Stimulated activated CD8-positive, alpha-beta memory T cell treated with anti-CD3 and anti-CD28 coated beads, Interleukin-2, amount 100 ng/mL, for 48 hours (primary cell): ENCODE measurements around the gene FAM228A.
"Not testable (repeated sequence)": the region's sequence is repeated elsewhere in the genome, so short reads cannot be mapped to it uniquely, and the experiment has no call there.

ENCODE experiments used
- DNase-seq, 2 donors: peaks; one replicate each; pipeline ENCODE4 v3.0.0-alpha.2; 2020; ENCODE audit warnings: low read depth in 2 of 2

The FAM228A gene

DNA sequence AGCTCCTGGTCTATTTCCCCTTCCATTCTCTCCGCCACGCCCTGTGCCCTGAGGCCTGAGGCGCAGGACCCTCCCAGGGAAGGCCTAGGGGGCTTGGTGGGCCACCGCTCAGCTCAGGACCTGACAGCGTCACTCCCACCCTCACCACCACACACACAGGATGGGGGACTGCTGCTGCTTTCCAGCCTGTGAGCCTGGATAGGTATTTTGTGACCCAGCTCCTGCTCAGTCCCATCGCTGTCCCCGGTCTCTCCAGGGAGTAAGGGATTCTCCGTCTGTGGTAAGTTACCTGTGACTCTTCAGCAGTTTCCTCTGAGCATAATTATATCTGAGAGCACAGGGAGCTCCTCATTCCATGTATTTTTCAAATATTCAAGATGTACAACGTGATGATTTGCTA lies 16.3 kb downstream of the FAM228A start:
- DNase-seq: no peak

DNA sequence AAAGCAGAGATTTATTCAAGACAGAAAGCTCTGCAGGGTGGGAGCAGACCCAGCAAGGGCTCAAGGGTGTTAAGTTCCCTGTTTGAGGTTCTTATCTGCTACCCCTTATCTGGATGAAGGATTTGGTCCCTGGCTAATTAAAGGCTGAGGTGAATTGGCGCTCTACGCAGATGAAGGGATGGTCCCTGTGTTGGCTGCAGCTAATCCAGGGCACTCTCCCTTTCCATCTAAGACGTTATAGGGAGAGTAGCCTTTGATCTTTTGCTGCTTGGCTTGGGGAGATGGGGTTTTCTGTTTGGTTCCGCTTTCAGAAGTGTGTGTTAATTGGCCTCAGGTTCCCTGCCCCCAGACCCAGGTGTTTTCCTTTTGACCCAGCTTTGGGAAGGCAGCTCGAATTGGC lies 17.0 kb downstream of the FAM228A start:
- DNase-seq: no peak

DNA sequence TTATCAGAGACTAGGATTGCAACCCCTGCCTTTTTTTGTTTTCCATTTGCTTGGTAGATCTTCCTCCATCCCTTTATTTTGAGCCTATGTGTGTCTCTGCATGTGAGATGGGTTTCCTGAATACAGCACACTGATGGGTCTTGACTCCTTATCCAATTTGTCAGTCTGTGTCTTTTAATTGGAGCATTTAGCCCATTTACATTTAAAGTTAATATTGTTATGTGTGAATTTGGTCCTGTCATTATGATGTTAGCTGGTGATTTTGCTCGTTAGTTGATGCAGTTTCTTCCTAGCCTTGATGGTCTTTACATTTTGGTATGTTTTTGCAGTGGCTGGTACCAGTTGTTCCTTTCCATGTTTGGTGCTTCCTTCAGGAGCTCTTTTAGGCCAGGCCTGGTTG lies 22.4 kb downstream of the FAM228A start:
- not testable (repeated sequence) for DNase-seq

DNA sequence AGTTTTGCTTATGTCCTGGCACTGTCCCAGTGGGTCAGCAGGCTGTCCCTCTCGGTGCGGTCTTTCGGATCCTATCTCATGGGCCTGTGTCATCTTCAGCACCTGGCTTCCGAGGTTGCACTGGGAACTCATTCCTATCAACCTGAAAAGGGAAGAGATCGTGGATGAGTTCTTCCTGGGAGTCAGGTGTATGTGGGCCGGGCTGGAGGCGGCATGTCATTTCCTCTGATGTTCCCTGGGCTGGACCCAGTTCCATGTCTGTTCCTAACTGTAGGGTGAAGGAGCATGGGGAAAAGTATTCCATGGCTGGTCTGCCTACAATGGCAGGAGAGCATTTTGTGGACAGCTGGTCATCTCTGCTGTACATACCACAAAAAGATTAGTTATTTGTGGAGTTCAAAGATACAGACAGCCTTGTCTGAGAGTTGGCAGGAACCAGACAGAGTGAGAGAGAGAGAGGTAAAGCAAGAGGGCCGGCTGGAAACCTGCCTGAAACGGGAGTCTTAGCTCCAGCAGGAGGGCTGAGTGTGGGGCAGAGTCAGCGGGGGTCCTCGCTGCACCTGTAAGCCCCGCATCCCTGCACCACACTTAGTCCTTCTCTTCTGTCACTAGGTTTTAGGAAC lies 25.2 kb downstream of the FAM228A start:
- no peak for DNase-seq

DNA sequence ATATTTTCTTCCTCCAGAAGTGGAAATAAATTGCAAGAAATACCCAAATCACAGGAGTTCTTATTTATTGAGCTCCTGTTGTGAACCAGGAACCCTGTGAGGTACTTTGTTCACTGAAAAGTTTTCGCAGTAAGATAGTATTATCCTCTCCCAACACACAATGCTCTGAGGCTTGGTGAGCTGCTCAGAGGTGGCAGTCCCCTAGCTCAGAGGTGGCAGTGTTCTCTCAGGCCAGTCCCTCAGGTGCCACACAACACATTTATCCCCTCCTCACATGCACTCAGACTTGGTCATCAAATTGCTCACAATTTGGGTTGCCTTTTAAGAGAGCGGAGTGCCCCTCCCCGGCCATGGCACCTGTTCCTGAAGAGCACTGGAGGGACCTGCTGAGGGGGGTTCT lies 25.9 kb downstream of the FAM228A start:
- DNase-seq: no peak

DNA sequence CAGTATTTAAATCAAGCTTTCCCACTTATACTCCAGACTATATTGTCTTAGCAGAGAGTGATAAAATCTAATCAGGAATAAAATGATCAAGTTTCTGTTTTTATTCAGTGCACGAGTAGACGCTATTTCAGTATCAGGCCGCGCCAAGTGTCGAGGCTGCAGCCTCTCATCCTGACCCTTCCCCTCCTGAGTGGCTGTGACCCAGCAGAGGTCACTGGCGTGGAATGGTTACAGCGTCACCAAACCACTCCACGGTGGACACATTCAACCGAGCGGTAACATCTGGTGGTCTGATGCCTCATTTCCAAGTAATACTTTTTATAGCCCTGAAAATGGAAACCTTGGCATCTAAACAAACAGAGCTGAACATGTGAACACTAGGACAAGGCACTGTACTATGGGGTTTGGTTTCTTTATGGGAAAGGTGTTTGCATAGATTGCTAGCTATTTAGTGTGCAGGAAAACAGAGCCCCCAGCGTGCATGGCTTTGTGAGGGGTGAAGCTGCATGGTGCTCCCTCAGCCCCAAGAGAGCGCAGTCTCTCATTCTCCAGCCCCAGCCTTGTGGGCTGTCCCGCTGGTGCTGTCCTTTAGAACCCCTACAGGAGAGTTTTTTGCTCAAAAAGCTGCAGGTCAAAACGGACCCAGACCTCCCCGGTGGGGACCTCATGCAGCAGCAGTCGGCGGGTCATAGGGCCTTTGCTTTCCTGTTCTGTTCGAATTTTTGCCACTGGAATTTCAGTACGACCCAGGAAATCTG lies 28.4 kb downstream of the FAM228A start:
- no peak for DNase-seq

DNA sequence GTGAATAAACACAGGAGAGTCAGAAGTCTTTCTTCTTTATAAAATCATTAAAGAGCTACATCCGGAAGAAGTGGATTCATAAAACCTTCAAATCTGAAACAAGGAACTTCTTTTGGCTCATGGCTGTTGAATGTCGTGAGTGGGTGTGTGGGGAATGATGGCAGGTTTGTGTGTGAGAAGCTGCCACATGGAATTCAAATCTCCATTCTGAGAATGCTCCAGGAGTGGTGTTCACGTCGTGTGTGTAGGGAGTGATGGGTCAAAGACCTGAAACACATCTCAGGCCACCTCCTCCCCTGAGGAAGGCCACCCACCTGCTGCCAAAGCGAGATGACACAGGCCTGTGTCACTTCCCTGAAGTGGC lies 28.9 kb downstream of the FAM228A start:
- DNase-seq: no peak

DNA sequence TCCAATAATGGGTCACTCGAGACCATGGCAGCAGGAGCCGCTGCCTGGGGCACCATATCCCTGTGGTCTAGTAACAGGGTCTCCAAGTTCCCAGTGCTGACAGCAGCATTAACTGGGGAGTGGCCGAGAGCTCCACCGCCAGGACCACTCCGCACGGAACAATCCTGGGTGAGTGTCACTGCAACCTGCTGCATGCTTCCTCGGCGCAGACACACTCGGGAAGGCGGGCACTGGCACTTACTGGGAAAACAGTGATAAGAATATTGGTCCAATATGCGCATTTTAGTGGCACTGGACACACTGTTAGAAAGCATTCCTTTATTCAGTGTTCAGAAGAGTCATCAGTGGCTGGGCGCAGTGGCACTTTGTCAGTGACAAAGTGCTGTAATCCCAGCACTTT lies 29.7 kb downstream of the FAM228A start:
- DNase-seq: no peak

DNA sequence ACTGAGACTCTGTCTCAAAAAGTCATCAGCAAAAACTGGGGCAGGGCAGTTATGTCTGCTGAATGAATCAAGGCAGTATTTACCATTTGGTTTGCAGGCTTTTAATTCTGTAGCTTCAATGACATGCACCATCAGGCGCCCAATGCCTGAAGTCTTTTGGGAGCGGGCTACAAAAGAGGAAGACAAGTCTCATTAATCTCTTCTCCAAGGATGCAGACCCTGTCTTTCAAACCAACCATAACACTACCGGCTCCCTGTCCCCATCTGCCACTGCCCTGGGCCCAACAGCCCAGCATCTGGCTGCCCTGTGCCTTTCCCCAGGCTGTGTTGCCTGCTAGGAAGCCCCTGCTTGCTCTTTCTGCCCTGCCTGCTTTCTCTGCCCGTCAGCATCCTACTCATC lies 30.3 kb downstream of the FAM228A start:
- DNase-seq: no peak

DNA sequence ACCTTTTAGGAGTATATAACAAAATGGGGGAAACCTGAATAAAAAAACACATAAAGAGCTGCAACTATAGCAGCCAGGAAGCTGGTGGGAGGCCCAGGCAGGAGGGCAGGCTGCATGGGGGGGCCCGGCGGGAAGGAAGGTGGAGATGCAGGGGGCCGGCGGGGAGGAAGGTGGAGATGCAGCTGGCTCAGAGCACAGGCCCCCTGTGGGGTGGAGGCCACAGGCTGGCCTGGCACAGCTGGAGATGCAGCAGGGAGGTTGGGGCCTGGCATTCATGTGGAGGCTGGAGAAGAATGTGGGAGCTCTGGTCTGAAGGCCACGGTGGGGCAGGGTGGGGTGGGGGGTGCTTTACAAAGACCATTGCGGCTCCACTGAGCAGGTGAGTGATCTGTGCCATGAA lies 31.4 kb downstream of the FAM228A start:
- DNase-seq: no peak

DNA sequence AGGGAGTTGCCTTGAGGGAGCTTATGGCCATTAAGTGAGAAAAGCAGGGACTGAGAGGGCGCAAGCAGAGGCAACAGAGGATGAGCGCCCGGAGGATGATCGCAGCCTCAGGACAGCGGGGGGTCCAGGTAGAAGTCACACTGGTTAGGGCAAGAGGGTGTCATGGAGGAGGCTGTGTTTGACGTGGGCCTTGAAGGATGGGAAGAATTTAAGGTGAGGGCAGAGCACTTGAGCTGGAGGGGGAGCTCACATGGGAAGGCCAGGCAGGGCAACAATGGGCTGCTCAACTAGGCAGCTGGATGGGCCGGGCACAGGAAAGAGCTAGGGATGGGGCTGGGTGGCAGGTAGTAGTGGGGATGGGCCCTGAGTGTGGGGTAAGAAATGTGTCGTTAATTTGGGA lies 31.9 kb downstream of the FAM228A start:
- no peak for DNase-seq

DNA sequence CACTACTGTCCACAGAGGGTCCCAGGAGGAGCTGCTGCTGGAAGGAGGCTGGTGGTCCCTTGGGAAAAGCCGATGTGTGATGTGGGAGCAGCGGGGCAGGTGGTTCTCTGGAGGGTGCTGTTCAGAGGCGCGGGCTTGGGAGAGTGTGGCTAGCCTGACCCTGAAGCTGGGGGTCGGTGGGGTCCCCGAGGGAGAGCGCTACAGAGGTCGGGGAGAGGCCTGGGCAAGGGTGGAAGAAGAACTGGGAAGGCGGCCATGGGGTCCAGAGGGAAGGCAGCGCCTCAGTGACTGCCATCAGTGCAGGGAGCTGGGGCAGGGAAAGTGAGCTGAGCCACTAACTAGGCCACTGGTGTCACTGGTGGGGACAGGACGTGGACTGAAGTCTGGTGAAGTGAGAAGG lies 32.5 kb downstream of the FAM228A start:
- no peak for DNase-seq

DNA sequence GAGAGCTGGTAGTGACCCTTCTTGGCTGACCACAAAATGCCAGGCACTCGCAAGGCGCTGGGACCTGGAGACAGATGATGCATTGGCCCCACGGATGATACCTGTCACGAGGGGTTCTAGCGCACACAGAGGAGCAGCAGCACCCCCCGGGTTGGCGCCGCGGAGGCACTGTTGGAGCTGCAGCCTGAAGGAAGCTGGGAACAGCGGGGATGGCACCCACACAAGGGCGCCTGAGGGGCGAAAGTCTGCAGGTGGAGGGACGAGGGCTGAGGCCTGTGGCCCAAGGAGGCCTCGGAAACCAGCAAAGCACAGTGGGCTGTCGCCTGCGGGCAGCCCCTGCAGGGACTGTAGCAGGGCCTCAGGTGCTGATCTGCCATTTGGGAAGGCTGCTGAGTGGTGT lies 33.6 kb downstream of the FAM228A start:
- DNase-seq: no peak

DNA sequence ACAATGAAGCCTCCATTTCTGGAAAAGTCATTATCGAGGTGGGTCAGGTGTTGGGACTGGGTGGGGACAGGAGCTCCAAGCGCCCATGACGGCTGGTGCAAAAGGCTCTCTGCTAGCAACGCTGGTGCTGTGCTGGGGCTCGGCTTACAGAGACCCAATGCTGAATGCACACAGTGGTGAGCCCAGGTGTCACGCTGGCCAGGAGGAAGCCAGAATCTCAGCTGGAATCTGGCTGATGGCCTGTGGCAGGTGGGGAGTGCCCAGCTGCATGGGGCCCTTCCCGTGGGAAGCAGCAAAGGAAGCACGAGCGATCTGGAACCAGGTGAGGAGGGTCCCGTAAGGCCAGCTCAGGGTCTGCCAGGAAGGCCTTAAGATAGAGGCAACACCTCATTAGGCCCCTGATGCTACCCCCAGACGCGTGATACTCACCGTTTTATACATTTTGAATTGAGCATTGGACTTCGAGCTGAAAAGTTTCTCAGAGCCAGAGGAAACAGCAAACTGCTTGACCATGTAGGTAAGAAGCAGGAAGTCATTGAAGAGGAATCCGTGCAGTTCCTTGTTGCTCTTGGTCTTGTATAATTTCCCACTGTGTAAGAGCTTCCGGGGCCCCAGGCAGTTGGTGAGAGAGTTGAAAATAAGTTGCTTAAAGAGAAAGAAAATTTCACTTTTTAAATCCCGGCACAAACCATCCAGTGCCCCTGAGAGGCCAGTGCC lies 34.7 kb downstream of the FAM228A start:
- no peak for DNase-seq

DNA sequence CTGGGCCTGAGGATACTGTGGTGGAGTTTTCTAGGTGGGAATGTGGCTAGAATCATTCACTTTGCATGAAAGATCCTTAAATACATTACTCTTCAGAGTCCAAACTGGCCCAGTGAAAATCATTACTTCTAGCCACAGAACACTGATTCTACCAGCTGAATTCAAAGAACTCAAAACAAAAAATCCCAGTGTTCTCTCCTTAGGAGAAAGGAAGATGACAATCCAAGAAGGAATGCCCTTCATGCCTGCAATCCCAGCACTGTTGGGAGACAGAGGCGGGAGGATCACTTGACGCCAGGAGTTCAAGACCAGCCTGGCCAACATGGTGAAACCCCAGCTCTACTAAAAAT lies 35.2 kb downstream of the FAM228A start:
- no peak for DNase-seq

DNA sequence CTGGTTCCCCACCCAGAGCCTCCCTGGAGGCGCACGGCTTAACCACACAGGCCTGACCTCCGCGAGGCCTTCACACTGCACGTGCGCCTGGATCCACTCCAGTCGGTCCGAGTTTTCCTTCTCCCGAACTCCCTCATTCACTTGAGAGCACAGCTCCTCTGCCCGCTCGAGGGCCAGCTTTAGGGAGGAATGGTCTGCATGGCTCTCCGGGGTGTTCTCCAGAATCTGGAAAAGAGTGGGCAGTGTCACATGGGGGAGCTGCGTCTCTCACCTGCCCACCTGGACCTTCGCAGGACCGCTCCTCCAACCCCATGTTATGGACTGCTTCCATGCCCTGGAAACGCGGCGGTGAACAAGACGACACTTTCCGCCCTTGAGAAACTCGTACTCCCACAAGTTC lies 35.9 kb downstream of the FAM228A start:
- no peak for DNase-seq

DNA sequence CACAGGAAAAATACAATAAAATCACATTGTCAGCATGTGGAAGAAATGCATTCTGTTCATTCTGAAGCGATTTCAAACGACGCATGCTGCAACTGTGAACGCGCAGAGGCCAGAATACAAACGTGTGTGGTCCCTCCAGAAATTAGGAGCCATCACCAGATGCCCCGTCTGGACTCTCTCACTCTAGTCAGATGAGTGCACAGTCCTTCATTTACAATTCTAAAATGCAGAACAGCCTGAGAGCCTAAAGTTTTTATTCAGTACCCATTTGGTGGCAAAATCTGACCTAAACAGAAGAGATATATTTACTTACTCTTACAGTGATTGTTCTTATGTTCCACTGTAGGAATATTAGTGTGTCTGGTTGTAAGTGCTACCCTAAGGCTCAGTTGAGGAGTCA lies 36.6 kb downstream of the FAM228A start:
- no peak for DNase-seq

DNA sequence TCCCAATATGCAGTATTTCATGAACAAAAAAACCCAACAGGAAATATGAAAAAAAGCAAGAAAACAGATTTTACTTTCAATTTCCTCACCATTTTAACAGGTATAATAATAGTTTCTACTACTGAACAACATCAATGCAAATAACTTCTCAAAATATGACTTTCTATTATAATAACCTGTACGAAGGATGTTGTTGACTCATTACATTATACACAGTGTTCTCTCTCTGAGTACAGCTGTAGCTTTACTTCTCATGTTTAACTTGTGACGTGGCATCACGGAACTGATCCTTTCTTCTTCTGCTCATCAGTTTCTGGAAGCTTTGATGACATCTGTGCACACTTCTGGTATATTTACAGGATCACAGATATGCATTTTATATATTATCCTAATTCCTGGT lies 40.0 kb downstream of the FAM228A start:
- DNase-seq: no peak

DNA sequence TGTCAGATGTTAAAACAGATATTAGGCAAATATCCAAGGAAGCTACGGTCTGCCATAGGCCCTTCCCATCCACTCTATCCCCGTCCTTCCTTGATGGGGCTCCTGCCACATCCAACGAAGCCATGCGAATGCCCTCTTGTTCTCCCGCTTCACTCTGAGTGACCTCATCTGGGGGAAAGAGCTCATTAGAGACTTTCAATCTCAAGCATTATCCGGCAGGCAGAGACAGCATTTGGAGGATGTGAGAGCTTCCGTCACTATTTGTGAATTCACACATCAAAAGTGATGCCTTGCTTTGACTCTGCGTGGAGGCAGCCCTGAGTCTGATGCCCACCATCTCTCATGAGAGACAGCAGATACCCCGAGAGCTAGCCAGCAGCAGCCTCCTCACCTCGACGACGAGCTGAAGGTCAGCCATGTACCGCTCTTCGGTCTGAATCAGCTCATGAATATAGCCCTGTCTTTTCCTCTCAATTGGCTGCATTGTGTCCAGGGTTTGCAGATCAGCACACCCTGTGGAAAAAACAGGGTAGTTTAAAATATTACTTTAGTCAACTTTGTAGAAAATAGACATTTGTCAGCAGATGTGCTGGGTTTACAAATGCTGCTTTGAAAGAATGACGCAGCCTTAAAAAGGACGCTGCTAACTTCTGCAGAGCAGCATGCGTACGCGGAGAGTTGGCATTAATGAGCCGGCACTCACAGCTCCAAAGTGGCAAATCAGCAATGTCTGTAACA lies 45.9 kb downstream of the FAM228A start:
- DNase-seq: no peak

DNA sequence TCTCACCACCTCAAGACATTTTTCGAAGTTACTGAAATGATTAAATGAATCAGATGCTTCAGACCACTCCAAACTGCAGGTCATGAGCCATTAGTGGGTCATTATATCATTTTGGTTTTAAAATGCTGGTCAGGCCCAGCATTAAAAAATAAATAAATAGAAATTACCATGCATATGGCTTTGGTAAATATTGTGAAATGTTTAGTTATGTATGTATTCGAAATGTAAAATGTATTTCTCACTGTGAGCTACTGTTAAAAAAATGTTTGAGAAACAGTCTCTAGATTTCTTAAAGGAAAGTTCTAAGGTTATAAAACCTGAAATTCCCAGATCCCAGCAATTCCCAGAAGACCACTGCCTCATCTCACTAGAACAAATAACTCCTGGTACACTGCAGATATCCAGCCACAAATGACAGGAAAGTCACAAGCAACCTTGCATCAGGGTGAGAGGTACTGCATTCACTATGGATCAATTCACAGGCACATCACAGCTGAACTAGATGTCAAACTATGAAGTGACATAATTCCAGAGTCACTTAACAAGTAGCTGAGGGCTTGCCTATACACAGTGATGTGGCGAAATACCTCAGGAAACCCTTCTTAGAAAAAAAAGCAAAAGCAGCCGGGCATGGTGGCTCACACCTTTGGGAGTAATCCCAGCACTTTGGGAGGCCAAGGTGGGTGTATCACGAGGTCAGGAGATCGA lies 46.6 kb downstream of the FAM228A start:
- no peak for DNase-seq

DNA sequence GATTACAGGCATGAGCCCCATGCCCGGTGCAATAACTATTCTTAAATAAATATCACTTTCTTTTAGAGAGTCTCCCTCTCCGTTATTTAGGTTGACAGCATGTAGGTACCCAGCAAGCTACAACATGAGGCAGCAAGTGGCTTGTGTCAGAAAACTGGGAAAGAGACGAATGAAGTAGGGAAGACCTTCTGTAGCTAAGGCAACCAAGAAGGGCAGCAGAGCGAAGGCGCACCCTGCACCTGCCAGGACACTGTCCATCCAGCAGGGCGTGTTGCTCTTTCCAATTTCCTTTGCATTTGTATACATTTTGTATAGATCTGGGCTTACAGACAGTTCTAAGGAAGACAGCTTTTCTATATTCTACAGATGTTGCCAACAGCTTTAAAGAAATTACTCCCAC lies 48.1 kb downstream of the FAM228A start:
- DNase-seq: no peak
